K562 (cell line): ENCODE data around the gene ADCY1. TPM values are rescaled to one million over a fixed set of nuclear protein-coding genes. Genes with fewer than 3 reads are reported as not detected.
A peak's percentile ranks its signal among the peaks of the same experiment; 100 is the strongest.

Source experiments
- ATAC-seq: fragments of 200-7000 bp; cut with Tn5 transposase; 3 replicates; pipeline ENCODE4 v1.9.1; 2020; ENCODE audit warnings: moderate library complexity
- BruUV-seq: library from RNA; stranded (reverse); fragments of 400-500 nt; replicated peaks from 2 replicates; lab custom pipeline; 2021; lab: Mats Ljungman, UMichigan
- CTCF ChIA-PET: fragments of 300-600 bp; formaldehyde crosslinking; extraction: SDS; loops from one replicate; lab custom pipeline; 2021; ENCODE audit warnings: low intra/inter-chr PET ratio; lab: Yijun Ruan, JAX
- POLR2A ChIA-PET: fragments of 300-600, 350-650 bp; sonication (Branson Sonifier 250); formaldehyde crosslinking; extraction: SDS; loops from one replicate; lab custom pipeline; 2021; ENCODE audit warnings: antibody characterized with exemption, inconsistent platforms; lab: Yijun Ruan, JAX
- DNase-seq, 4 experiments: peaks; one replicate each; pipeline versions ENCODE4 v3.0.0 to v3.0.0-alpha.2; 2011 to 2018; ENCODE audit warnings: low spot score in 3 of 4, mixed read lengths in 3 of 4; ENCODE audit errors: extremely low read depth in 1 of 4
- FAIRE-seq: peaks from 2 replicates; lab custom pipeline; 2011; peaks lifted over from hg19 to GRCh38; lab: Jason Lieb, UNC
- H2AFZ ChIP-seq: 2 replicates; pipeline ENCODE4 v1.6.0; 2011; ENCODE audit warnings: low read depth, low read length, control low read depth, inconsistent platforms
- H3K27ac ChIP-seq: fragments of 200-600 bp; 3 replicates; pipeline ENCODE4 v1.8.0; 2011; ENCODE audit warnings: low read depth, mild to moderate bottlenecking, control low read depth, inconsistent platforms, low read length, moderate library complexity, mixed read lengths; ENCODE audit errors: extremely low read depth
- H3K27me3 ChIP-seq, 2 experiments: fragments of 300-600 bp in 1 of 2; 2 replicates in 1 of 2; 3 replicates in 1 of 2; pipeline versions ENCODE4 v1.6.0 to v1.8.0; 2011; ENCODE audit warnings: inconsistent platforms in 2 of 2, low read length in 2 of 2, mild to moderate bottlenecking in 1 of 2, mixed read lengths in 1 of 2, moderate library complexity in 1 of 2; ENCODE audit not compliant: control insufficient read depth in 2 of 2, insufficient read depth in 2 of 2
- H3K36me3 ChIP-seq: fragments of 300-600 bp; 3 replicates; pipeline ENCODE4 v1.8.0; 2011; ENCODE audit warnings: mild to moderate bottlenecking, low read length, inconsistent platforms; ENCODE audit not compliant: control insufficient read depth, insufficient read depth
- H3K4me1 ChIP-seq, 2 experiments: fragments of 200-600 bp in 1 of 2; replicated peaks in 1 of 2; 2 replicates in 1 of 2; 3 replicates in 1 of 2; pipeline versions ENCODE4 v1.5.1 to v1.8.0; 2011; ENCODE audit warnings: inconsistent platforms in 2 of 2, low read length in 2 of 2, mild to moderate bottlenecking in 1 of 2, mixed read lengths in 1 of 2, moderate library complexity in 1 of 2; ENCODE audit not compliant: control insufficient read depth in 2 of 2, insufficient read depth in 2 of 2
- H3K4me2 ChIP-seq: 2 replicates; pipeline ENCODE4 v1.6.1; 2011; ENCODE audit warnings: low read length, control low read depth, inconsistent platforms, mixed read lengths; ENCODE audit not compliant: insufficient read depth
- H3K4me3 ChIP-seq: fragments of 200-600 bp; sonication (generic), shearing (Covaris generic); 2 replicates; pipeline ENCODE4 v1.5.1; 2016; ENCODE audit warnings: control low read depth, inconsistent platforms
- H3K79me2 ChIP-seq: fragments of 200-600 bp; 3 replicates; pipeline ENCODE4 v1.8.0; 2011; ENCODE audit warnings: low read length, inconsistent platforms; ENCODE audit not compliant: control insufficient read depth, insufficient read depth
- H3K9ac ChIP-seq, 2 experiments: 2 replicates each; pipeline versions ENCODE4 v1.6.0 to v1.6.1; 2011; ENCODE audit warnings: low read depth in 2 of 2, low read length in 2 of 2, control low read depth in 1 of 2, inconsistent platforms in 1 of 2, mild to moderate bottlenecking in 1 of 2, mixed read lengths in 1 of 2; ENCODE audit not compliant: insufficient read depth in 1 of 2
- H3K9me1 ChIP-seq: one replicate; pipeline ENCODE4 v1.6.0; 2011; ENCODE audit warnings: inconsistent platforms, mild to moderate bottlenecking, low read length, moderate library complexity; ENCODE audit not compliant: control insufficient read depth, insufficient read depth
- H3K9me3 ChIP-seq: replicated peaks from 2 replicates; pipeline ENCODE4 v1.5.1; 2011; ENCODE audit warnings: low read depth, low read length, inconsistent platforms; ENCODE audit not compliant: control insufficient read depth, insufficient read depth
- H4K20me1 ChIP-seq: replicated peaks from 2 replicates; pipeline ENCODE4 v1.6.1; 2011; ENCODE audit warnings: low read length, inconsistent platforms, mixed read lengths; ENCODE audit not compliant: control insufficient read depth, insufficient read depth
- DNMT1 ChIP-seq: fragments of 450-650 bp; IDR thresholded peaks from 2 replicates; pipeline ENCODE4 v1.6.1; 2016; ENCODE audit warnings: antibody characterized with exemption, mild to moderate bottlenecking
- EP300 ChIP-seq: IDR thresholded peaks from 2 replicates; pipeline ENCODE4 v1.6.1; 2012; ENCODE audit warnings: low read length, improper control_type of control experiment
- GATAD2B ChIP-seq: fragments of 450-650 bp; IDR thresholded peaks from 2 replicates; pipeline ENCODE4 v1.6.1; 2017; ENCODE audit warnings: mild to moderate bottlenecking, borderline replicate concordance
- MAFF ChIP-seq: IDR thresholded peaks from 2 replicates; pipeline ENCODE4 v1.6.1; 2012; ENCODE audit warnings: low read length, improper control_type of control experiment
- WGBS: fragments of 100-300 bp; shearing (Covaris generic); methylation state at CpG from one replicate; pipeline ENCODE4 v1.1.6; 2016; ENCODE audit warnings: low coverage, mixed read lengths; ENCODE audit not compliant: insufficient coverage; ENCODE audit errors: missing lambda C conversion rate; 5-methylcytosine and 5-hydroxymethylcytosine counted together
- in situ Hi-C: fragments of 300-500 bp; cut with MboI; formaldehyde crosslinking; loops from 4 replicates; pipeline ENCODE4 v1.15.0; 2018; ENCODE audit warnings: inconsistent platforms, mixed read lengths
- intact Hi-C: fragments of 100-400 bp; cut with micrococcal nuclease; formaldehyde crosslinking; loops from 2 replicates; pipeline ENCODE4 v1.14.2; 2022
- polyA plus RNA-seq, 8 experiments: library from polyadenylated mRNA; depleted of rRNA in 4 of 8; stranded (reverse) in 5 of 8; unstranded in 3 of 8; fragments of >200 nt; fragmentation: Nextera tagmentation in 2 of 8; fragmentation: Illumina TruSeq in 1 of 8; extraction: Ambion mirVana in 2 of 8; extraction: Trizol in 1 of 8; gene quantifications; 2 replicates each; pipeline versions ENCODE4 v1.2.1 to v1.2.3, GENCODE V29; 2011 to 2014; ENCODE audit warnings: inconsistent platforms in 1 of 8, missing spikeins in 1 of 8
- total RNA-seq, 7 experiments: library from RNA; depleted of rRNA in 6 of 7; stranded (reverse); fragments of >200 nt in 6 of 7; fragmentation: Illumina TruSeq in 2 of 7; extraction: Trizol in 2 of 7; gene quantifications; 2 replicates each; pipeline versions ENCODE4 v1.2.1 to v1.2.3, GENCODE V29; 2011 to 2021; ENCODE audit warnings: low replicate concordance in 1 of 7
- TF ChIP-seq, protein P1 (sequence below): fragments of 250-450 bp; sonication (Bioruptor Pico); IDR thresholded peaks from 2 replicates; pipeline ENCODE4 v1.4.0; 2020; ENCODE audit warnings: mild to moderate bottlenecking, moderate library complexity

ADCY1 gene
- total and polyA plus RNA-seq, 9 of the 15 experiments (the other 6 are each of a cell fraction or from before 2014, with no cell fraction given): under 0.01 to 0.18 (median 0.10) TPM; not detected in 4

DNA sequence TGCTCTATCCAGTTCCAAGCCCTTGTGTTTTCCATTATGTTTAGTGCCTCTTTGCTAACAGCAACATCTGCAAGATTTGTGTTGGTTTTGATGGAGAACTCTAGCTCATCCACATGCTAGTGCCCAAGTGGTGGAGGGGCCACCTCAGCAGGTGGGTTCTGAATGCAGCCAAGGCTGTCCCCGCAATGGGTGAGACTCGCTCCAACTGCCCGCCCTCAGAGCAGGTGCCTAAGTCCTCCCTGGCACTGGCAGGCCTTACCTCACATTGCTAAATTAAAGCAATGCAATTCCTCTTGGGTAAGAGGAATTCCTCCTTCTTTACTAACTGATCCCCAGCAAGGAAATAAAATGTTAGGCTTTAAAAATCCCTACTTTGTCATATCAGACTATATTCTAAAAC is 146.8 kb downstream of the ADCY1 start:
- in situ Hi-C loops: no loop called here
- FAIRE-seq: no peak
- H3K4me3 ChIP-seq: no peak overlapping the region
- H3K4me2 ChIP-seq: no peak overlapping the region
- H3K27ac ChIP-seq: no peak overlapping the region
- H3K79me2 ChIP-seq: no peaks in the 10 kb centered on the region
- TF ChIP-seq MAFF: no peak
- TF ChIP-seq DNMT1: no peak
- no peak for TF ChIP-seq GATAD2B
- no peak for TF ChIP-seq EP300
- TF ChIP-seq, protein P1, sequence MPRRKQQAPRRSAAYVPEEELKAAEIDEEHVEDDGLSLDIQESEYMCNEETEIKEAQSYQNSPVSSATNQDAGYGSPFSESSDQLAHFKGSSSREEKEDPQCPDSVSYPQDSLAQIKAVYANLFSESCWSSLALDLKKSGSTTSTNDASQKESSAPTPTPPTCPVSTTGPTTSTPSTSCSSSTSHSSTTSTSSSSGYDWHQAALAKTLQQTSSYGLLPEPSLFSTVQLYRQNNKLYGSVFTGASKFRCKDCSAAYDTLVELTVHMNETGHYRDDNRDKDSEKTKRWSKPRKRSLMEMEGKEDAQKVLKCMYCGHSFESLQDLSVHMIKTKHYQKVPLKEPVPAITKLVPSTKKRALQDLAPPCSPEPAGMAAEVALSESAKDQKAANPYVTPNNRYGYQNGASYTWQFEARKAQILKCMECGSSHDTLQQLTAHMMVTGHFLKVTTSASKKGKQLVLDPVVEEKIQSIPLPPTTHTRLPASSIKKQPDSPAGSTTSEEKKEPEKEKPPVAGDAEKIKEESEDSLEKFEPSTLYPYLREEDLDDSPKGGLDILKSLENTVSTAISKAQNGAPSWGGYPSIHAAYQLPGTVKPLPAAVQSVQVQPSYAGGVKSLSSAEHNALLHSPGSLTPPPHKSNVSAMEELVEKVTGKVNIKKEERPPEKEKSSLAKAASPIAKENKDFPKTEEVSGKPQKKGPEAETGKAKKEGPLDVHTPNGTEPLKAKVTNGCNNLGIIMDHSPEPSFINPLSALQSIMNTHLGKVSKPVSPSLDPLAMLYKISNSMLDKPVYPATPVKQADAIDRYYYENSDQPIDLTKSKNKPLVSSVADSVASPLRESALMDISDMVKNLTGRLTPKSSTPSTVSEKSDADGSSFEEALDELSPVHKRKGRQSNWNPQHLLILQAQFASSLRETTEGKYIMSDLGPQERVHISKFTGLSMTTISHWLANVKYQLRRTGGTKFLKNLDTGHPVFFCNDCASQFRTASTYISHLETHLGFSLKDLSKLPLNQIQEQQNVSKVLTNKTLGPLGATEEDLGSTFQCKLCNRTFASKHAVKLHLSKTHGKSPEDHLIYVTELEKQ (CRISPR knock-in tag): no peak
- ATAC-seq: no peak
- H3K9me1 ChIP-seq: no peaks in the 10 kb centered on the region
- POLR2A ChIA-PET: no interaction called here
- intact Hi-C loops: no loop called here
- no peak overlapping the region for H2AFZ ChIP-seq
- BruUV-seq: no TSS peak
- peaks cover 0 to 4% of the 10 kb centered on the region in 2 experiments; a peak in 1 of 5 replicates for H3K4me1 ChIP-seq
- no peaks in the 10 kb centered on the region; the same call in 1 of the 2 replicates for H4K20me1 ChIP-seq
- no peak overlapping the region for H3K9ac ChIP-seq
- H3K27me3 ChIP-seq: peaks cover 15 to 28% of the 10 kb centered on the region in 2 experiments; a peak in 4 of 5 replicates
- 54% methylated on average over 3 of the region's 3 CpGs for WGBS
- CTCF ChIA-PET: no interaction called here
- peaks cover 18% of the 10 kb centered on the region; the same call in 2 of the 3 replicates for H3K36me3 ChIP-seq
- H3K9me3 ChIP-seq: no peaks in the 10 kb centered on the region
- peak in 1 of 4 experiments; percentile 1 for DNase-seq
